Stimulated activated CD4-positive, alpha-beta T cell treated with anti-CD3 and anti-CD28 coated beads, Interleukin-4, amount 100 ng/mL, for 1 hour (primary cell): Measurements from ENCODE around the gene LAIR2.
A peak's percentile ranks its signal among the peaks of the same experiment; 100 is the strongest.

Source experiments
- DNase-seq: peaks from one replicate; pipeline ENCODE4 v3.0.0-alpha.2; 2020

The LAIR2 gene

GRCh38 chr19:54502518-54503048, at the start of gene LAIR2:
Gene LAIR2, plus strand, starts transcription at chr19:54502831. Its CDS starts 88 bp downstream, at chr19:54502919.
- DNase-seq: no peak

- no peak for DNase-seq
Observed at GRCh38 chr19:54453921-54454780, 48.5 kb upstream of the LAIR2 start.

GRCh38 chr19:54454781-54455675, 47.6 kb upstream of the LAIR2 start:
- no peak for DNase-seq

GRCh38 chr19:54455786-54456422, 46.7 kb upstream of the LAIR2 start:
- no peak for DNase-seq

GRCh38 chr19:54456423-54457373, 45.9 kb upstream of the LAIR2 start:
- DNase-seq: no peak

- DNase-seq: no peak
Observed at GRCh38 chr19:54457773-54458647, 44.6 kb upstream of the LAIR2 start.

GRCh38 chr19:54458648-54459281, 43.9 kb upstream of the LAIR2 start:
- no peak for DNase-seq

- DNase-seq: no peak
Observed at GRCh38 chr19:54459282-54460229, 43.1 kb upstream of the LAIR2 start.

GRCh38 chr19:54460230-54461005, 42.2 kb upstream of the LAIR2 start:
- no peak for DNase-seq

- DNase-seq: no peak
Observed at GRCh38 chr19:54461210-54461609, 41.4 kb upstream of the LAIR2 start.

- no peak for DNase-seq
Observed at GRCh38 chr19:54461613-54462012, 41.0 kb upstream of the LAIR2 start.

- no peak for DNase-seq
Observed at GRCh38 chr19:54462047-54462654, 40.5 kb upstream of the LAIR2 start.

- peak; percentile 65 for DNase-seq
Observed at GRCh38 chr19:54462655-54463530, 39.7 kb upstream of the LAIR2 start.

- peak; percentile 96 for DNase-seq
Observed at GRCh38 chr19:54463531-54464043, 39.0 kb upstream of the LAIR2 start, which contains the start of gene LENG9. Gene LENG9, minus strand, starts transcription at chr19:54463778. Its CDS starts 252 bp downstream, at chr19:54463526.

GRCh38 chr19:54464044-54464629, 38.5 kb upstream of the LAIR2 start:
- DNase-seq: peak; percentile 80
